ENCODE data around the gene PAK5. TPM values are rescaled to one million over a fixed set of nuclear protein-coding genes. Genes with fewer than 3 reads are reported as not detected.

PAK5 gene
- total and polyA plus RNA-seq, 2 of the 13 experiments (the other 11 are each of a cell fraction or from before 2014, with no cell fraction given) = not detected

GRCh38 chr20:9508696-9509178, 330.1 kb downstream of the PAK5 start:
- no peak overlapping the region for H3K27ac ChIP-seq (ENCODE audit: extremely low read length, insufficient read depth, low read length)
- no peaks in the 10 kb centered on the region for H3K9me3 ChIP-seq (ENCODE audit: low read length)
- no peak overlapping the region for H3K4me3 ChIP-seq (replicated peaks in 1 of 3; ENCODE audit: insufficient read depth in 1 of 3, low read depth in 2 of 3, low read length in 3 of 3)
- ATAC-seq = no peak
- H3K9ac ChIP-seq (ENCODE audit: insufficient read depth, low read depth, low read length) = no peak overlapping the region
- no peaks in the 10 kb centered on the region for H3K36me3 ChIP-seq (replicated peaks in 1 of 2; ENCODE audit: control insufficient read depth in 1 of 2, insufficient read depth in 2 of 2, low read length in 2 of 2)
- BruUV-seq (replicated peaks) = no TSS peak
- no peak overlapping the region for H3K4me2 ChIP-seq (ENCODE audit: low read depth, low read length)
- FAIRE-seq = no peak
- no peak overlapping the region for H2AFZ ChIP-seq (ENCODE audit: low read length)
- intact Hi-C loops (cut with micrococcal nuclease; ENCODE audit: unreplicated experiment) = no loop called here
- no peaks in the 10 kb centered on the region for H3K4me1 ChIP-seq (ENCODE audit: insufficient read depth, low read length)
- H4K20me1 ChIP-seq (ENCODE audit: insufficient read depth, low read length) = no peaks in the 10 kb centered on the region
- in situ Hi-C loops (cut with HindIII; ENCODE audit: extremely low pct_ligation_motif_present, low pct_unique_long_range_greater_than_20kb) = no loop called here
- CTCF ChIA-PET (ENCODE audit: low intra/inter-chr PET ratio, low total read pairs) = no interaction called here
- H3K27me3 ChIP-seq (ENCODE audit: control insufficient read depth in 1 of 2, insufficient read depth in 2 of 2, low read length in 2 of 2) = peaks cover 5 to 59% of the 10 kb centered on the region in 2 experiments
- WGBS (ENCODE audit: low lambda C conversion rate) = 15% methylated on average over 16 of the region's 30 CpGs
- POLR2A ChIA-PET = no interaction called here
- TF ChIP-seq HNRNPLL (IDR thresholded peaks at IDR 0.05; ENCODE audit: low read depth, low read length, poor library complexity, severe bottlenecking) = peak; percentile 31
- TF ChIP-seq RFX1 (IDR thresholded peaks at IDR 0.05) = no peak
- no peak for DNase-seq (ENCODE audit: low spot score)
- H3K79me2 ChIP-seq (ENCODE audit: insufficient read depth, low read length) = no peaks in the 10 kb centered on the region

- Histone ChIP-seq H3K9me3 (ENCODE audit: low read length) (no peaks in the 10 kb centered on the region), H3K36me3 (replicated peaks in 1 of 2; ENCODE audit: control insufficient read depth in 1 of 2, insufficient read depth in 2 of 2, low read length in 2 of 2) (no peaks in the 10 kb centered on the region), H2AFZ (ENCODE audit: low read length) (no peak overlapping the region), H3K27ac (ENCODE audit: extremely low read length, insufficient read depth, low read length) (no peak overlapping the region), H3K27me3 (ENCODE audit: control insufficient read depth in 1 of 2, insufficient read depth in 2 of 2, low read length in 2 of 2) (peaks cover 5 to 58% of the 10 kb centered on the region in 2 experiments), H3K4me3 (replicated peaks in 1 of 3; ENCODE audit: insufficient read depth in 1 of 3, low read depth in 2 of 3, low read length in 3 of 3) (no peak overlapping the region), H4K20me1 (ENCODE audit: insufficient read depth, low read length) (no peaks in the 10 kb centered on the region), H3K4me2 (ENCODE audit: low read depth, low read length) (no peak overlapping the region), H3K9ac (ENCODE audit: insufficient read depth, low read depth, low read length) (no peak overlapping the region), H3K4me1 (ENCODE audit: insufficient read depth, low read length) (no peaks in the 10 kb centered on the region), H3K79me2 (ENCODE audit: insufficient read depth, low read length) (no peaks in the 10 kb centered on the region)
- no TSS peak for BruUV-seq (replicated peaks)
- POLR2A ChIA-PET = no interaction called here
- DNase-seq (ENCODE audit: low spot score) (no peak), ATAC-seq (no peak), FAIRE-seq (no peak)
- in situ Hi-C loops (cut with HindIII; ENCODE audit: extremely low pct_ligation_motif_present, low pct_unique_long_range_greater_than_20kb) (no loop called here), intact Hi-C loops (cut with micrococcal nuclease; ENCODE audit: unreplicated experiment) (no loop called here)
- WGBS (ENCODE audit: low lambda C conversion rate) = 28% methylated on average over 22 of the region's 23 CpGs
- CTCF ChIA-PET (ENCODE audit: low intra/inter-chr PET ratio, low total read pairs) = no interaction called here
- TF ChIP-seq ZNF354B (CRISPR knock-in tag; IDR thresholded peaks at IDR 0.05) (no peak), ZNF230 (CRISPR knock-in tag; IDR thresholded peaks at IDR 0.05) (no peak), NRL (CRISPR knock-in tag; IDR thresholded peaks at IDR 0.05; ENCODE audit: borderline replicate concordance) (no peak), ZNF546 (CRISPR knock-in tag; conservative IDR thresholded peaks at IDR 0.05) (no peak), TOE1 (CRISPR knock-in tag; IDR thresholded peaks at IDR 0.05) (no peak), REST (IDR thresholded peaks at IDR 0.05; ENCODE audit: borderline replicate concordance in 1 of 2, low read depth in 1 of 2, low read length in 2 of 2) (no peak), ZSCAN20 (CRISPR knock-in tag; IDR thresholded peaks at IDR 0.05; ENCODE audit: borderline replicate concordance) (no peak), SRY (CRISPR knock-in tag; IDR thresholded peaks at IDR 0.05) (no peak), CBX2 (IDR thresholded peaks at IDR 0.05; ENCODE audit: low read depth, low read length) (no peak), CBX2 (CRISPR knock-in tag; IDR thresholded peaks at IDR 0.05; ENCODE audit: low read depth) (no peak), KLF9 (CRISPR knock-in tag; IDR thresholded peaks at IDR 0.05; ENCODE audit: low read depth) (no peak)
Measured at GRCh38 chr20:9508240-9508661, 330.6 kb downstream of the PAK5 start.
